ENCODE measurements around the gene PABPC1L.

GRCh38 chr20:44966030-44966961 is 56.4 kb downstream of the PABPC1L start, which contains the start of gene STK4:
- TF ChIP-seq POLR2A (IDR thresholded peaks at IDR 0.05; ENCODE audit: low read length) (peak; percentile 75), ESRRA (IDR thresholded peaks at IDR 0.05; ENCODE audit: borderline replicate concordance, low read length) (no peak), EP300 (IDR thresholded peaks at IDR 0.05) (no peak), RAD21 (conservative IDR thresholded peaks at IDR 0.05 in 1 of 2, IDR thresholded peaks at IDR 0.05 in 1 of 2) (peak in 1 of 2 experiments; percentile 18; a peak in 1 of 5 replicates), ZNF302 (CRISPR knock-in tag; IDR thresholded peaks at IDR 0.05) (no peak), HMGXB4 (CRISPR knock-in tag; IDR thresholded peaks at IDR 0.05; ENCODE audit: borderline replicate concordance) (no peak)
- TF ChIP-seq, protein P1, sequence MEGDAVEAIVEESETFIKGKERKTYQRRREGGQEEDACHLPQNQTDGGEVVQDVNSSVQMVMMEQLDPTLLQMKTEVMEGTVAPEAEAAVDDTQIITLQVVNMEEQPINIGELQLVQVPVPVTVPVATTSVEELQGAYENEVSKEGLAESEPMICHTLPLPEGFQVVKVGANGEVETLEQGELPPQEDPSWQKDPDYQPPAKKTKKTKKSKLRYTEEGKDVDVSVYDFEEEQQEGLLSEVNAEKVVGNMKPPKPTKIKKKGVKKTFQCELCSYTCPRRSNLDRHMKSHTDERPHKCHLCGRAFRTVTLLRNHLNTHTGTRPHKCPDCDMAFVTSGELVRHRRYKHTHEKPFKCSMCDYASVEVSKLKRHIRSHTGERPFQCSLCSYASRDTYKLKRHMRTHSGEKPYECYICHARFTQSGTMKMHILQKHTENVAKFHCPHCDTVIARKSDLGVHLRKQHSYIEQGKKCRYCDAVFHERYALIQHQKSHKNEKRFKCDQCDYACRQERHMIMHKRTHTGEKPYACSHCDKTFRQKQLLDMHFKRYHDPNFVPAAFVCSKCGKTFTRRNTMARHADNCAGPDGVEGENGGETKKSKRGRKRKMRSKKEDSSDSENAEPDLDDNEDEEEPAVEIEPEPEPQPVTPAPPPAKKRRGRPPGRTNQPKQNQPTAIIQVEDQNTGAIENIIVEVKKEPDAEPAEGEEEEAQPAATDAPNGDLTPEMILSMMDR (IDR thresholded peaks at IDR 0.05): peak; percentile 47; the same call in 2 of the 3 replicates
- TF ChIP-seq, protein P2, sequence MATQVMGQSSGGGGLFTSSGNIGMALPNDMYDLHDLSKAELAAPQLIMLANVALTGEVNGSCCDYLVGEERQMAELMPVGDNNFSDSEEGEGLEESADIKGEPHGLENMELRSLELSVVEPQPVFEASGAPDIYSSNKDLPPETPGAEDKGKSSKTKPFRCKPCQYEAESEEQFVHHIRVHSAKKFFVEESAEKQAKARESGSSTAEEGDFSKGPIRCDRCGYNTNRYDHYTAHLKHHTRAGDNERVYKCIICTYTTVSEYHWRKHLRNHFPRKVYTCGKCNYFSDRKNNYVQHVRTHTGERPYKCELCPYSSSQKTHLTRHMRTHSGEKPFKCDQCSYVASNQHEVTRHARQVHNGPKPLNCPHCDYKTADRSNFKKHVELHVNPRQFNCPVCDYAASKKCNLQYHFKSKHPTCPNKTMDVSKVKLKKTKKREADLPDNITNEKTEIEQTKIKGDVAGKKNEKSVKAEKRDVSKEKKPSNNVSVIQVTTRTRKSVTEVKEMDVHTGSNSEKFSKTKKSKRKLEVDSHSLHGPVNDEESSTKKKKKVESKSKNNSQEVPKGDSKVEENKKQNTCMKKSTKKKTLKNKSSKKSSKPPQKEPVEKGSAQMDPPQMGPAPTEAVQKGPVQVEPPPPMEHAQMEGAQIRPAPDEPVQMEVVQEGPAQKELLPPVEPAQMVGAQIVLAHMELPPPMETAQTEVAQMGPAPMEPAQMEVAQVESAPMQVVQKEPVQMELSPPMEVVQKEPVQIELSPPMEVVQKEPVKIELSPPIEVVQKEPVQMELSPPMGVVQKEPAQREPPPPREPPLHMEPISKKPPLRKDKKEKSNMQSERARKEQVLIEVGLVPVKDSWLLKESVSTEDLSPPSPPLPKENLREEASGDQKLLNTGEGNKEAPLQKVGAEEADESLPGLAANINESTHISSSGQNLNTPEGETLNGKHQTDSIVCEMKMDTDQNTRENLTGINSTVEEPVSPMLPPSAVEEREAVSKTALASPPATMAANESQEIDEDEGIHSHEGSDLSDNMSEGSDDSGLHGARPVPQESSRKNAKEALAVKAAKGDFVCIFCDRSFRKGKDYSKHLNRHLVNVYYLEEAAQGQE (IDR thresholded peaks at IDR 0.05): no peak
- TF ChIP-seq, protein P3, sequence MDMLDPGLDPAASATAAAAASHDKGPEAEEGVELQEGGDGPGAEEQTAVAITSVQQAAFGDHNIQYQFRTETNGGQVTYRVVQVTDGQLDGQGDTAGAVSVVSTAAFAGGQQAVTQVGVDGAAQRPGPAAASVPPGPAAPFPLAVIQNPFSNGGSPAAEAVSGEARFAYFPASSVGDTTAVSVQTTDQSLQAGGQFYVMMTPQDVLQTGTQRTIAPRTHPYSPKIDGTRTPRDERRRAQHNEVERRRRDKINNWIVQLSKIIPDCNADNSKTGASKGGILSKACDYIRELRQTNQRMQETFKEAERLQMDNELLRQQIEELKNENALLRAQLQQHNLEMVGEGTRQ (IDR thresholded peaks at IDR 0.05): peak; percentile 96

Data from A549 (cell line).